H1 (cell line): Measurements from ENCODE around the gene TMEM30A.

Source experiments
- ASH2L ChIP-seq: fragments of 200-600, 300-600 bp; sonication (generic); IDR thresholded peaks from one replicate; pipeline ENCODE4 v1.7.1; 2017; ENCODE audit warnings: low read length
- ATF2 ChIP-seq: IDR thresholded peaks from 2 replicates; pipeline ENCODE4 v1.6.1; 2012; ENCODE audit warnings: low read length, inconsistent platforms
- BCL11A ChIP-seq, 2 experiments: IDR thresholded peaks; one replicate each; pipeline ENCODE4 v1.6.1; 2011; ENCODE audit warnings: low read depth in 2 of 2, low read length in 2 of 2, mild to moderate bottlenecking in 2 of 2
- EP300 ChIP-seq, 2 experiments: IDR thresholded peaks; 1 replicate in 1 of 2; 2 replicates in 1 of 2; pipeline ENCODE4 v1.6.1; 2011 to 2012; ENCODE audit warnings: low read depth in 2 of 2, low read length in 2 of 2, mild to moderate bottlenecking in 2 of 2, borderline replicate concordance in 1 of 2, inconsistent platforms in 1 of 2, moderate library complexity in 1 of 2
- POLR2A ChIP-seq, 2 experiments: IDR thresholded peaks; 1 replicate in 1 of 2; 2 replicates in 1 of 2; pipeline ENCODE4 v1.6.1; 2011; ENCODE audit warnings: low read depth in 2 of 2, low read length in 2 of 2, mild to moderate bottlenecking in 2 of 2; ENCODE audit errors: control extremely low read depth in 1 of 2
- POLR2AphosphoS5 ChIP-seq: IDR thresholded peaks from 2 replicates; pipeline ENCODE4 v1.6.1; 2011; ENCODE audit warnings: low read depth, low read length
- RFX5 ChIP-seq: IDR thresholded peaks from 2 replicates; pipeline ENCODE4 v1.6.1; 2011; ENCODE audit warnings: low read depth, low read length, improper control_type of control experiment, borderline replicate concordance
- TAF1 ChIP-seq: IDR thresholded peaks from 2 replicates; pipeline ENCODE4 v1.6.1; 2011; ENCODE audit warnings: mild to moderate bottlenecking, low read depth, low read length
- ZNF274 ChIP-seq: IDR thresholded peaks from 2 replicates; pipeline ENCODE4 v1.7.0; 2012; ENCODE audit warnings: low read length, borderline replicate concordance; ENCODE audit errors: extremely low read depth
- TF ChIP-seq, protein P1 (sequence below), 3 experiments: IDR thresholded peaks; 1 replicate in 2 of 3; 2 replicates in 1 of 3; pipeline versions ENCODE4 v1.5.1 to v1.6.1; 2011; ENCODE audit warnings: low read length in 3 of 3, mild to moderate bottlenecking in 3 of 3, inconsistent platforms in 2 of 3, low read depth in 1 of 3, moderate library complexity in 1 of 3; ENCODE audit not compliant: insufficient read depth in 1 of 3; ENCODE audit errors: control extremely low read depth in 1 of 3

DNA sequence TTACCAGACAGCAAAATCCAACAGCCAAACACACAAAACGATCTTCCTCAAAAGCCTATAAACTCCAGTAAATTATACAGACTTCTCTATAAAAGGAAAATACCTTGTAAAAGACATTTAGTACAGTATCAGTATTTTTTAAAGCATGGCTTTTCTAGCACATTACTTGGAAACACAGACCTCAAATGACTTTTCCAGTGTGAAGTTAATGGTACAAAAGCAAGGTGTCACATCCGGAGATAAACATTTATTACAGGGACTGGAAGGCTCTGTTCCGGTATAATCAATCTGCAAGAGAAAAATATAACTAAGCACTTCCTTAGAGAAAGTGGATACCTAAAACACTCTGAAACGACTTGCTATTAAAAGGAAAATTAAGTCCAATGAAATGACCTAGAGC, 17.1 kb downstream of the TMEM30A start:
- TF ChIP-seq ASH2L, result no peak
- no peak for TF ChIP-seq POLR2A (IDR thresholded peaks at IDR 0.05; ENCODE audit: control extremely low read depth in 1 of 2, low read depth in 2 of 2, low read length in 2 of 2)
- no peak for TF ChIP-seq ZNF274
- no peak for TF ChIP-seq EP300 (IDR thresholded peaks at IDR 0.05; ENCODE audit: borderline replicate concordance in 1 of 2, low read depth in 2 of 2, low read length in 2 of 2)
- no peak for TF ChIP-seq BCL11A (IDR thresholded peaks at IDR 0.05; ENCODE audit: low read depth in 2 of 2, low read length in 2 of 2)
- TF ChIP-seq, protein P1, sequence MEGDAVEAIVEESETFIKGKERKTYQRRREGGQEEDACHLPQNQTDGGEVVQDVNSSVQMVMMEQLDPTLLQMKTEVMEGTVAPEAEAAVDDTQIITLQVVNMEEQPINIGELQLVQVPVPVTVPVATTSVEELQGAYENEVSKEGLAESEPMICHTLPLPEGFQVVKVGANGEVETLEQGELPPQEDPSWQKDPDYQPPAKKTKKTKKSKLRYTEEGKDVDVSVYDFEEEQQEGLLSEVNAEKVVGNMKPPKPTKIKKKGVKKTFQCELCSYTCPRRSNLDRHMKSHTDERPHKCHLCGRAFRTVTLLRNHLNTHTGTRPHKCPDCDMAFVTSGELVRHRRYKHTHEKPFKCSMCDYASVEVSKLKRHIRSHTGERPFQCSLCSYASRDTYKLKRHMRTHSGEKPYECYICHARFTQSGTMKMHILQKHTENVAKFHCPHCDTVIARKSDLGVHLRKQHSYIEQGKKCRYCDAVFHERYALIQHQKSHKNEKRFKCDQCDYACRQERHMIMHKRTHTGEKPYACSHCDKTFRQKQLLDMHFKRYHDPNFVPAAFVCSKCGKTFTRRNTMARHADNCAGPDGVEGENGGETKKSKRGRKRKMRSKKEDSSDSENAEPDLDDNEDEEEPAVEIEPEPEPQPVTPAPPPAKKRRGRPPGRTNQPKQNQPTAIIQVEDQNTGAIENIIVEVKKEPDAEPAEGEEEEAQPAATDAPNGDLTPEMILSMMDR (IDR thresholded peaks at IDR 0.05; ENCODE audit: control extremely low read depth in 1 of 3, insufficient read depth in 1 of 3, low read depth in 1 of 3, low read length in 3 of 3), result no peak
- no peak for TF ChIP-seq ATF2
- TF ChIP-seq RFX5, result no peak
- TF ChIP-seq TAF1, result no peak
- no peak for TF ChIP-seq POLR2AphosphoS5
